Fibroblast of skin of left biceps (primary cell): ENCODE results near the gene TCTN2.

Experiments
- DNase-seq, 2 experiments: peaks; one replicate each; pipeline ENCODE4 v3.0.0-alpha.2; 2013; ENCODE audit warnings: low read depth in 2 of 2

Gene TCTN2

DNA sequence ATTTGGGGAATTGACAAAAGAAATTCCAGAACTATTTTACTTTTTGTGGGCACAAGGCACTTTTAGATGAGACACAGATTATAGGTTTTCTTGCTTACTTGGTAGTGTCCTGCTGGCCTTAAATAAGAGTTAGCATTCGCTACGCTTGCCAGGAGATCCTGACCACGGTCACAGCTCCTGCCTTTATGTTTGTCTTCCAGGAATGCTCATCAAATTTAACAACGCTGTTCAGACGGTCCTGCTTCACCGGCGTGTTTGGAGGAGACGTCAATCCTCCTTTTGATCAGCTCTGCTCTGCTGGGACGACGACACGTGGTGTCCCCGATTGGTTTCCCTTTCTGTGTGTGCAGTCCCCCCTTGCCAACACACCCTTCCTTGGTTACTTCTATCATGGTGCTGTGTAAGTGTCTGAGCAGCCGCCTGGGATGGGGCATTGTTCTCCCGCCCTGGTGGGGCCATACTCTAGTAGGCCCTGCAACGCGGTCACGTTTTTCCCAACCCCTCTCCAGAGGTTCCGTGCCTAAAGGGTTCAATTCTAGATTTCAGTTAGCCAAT lies 15.8 kb downstream of the TCTN2 start:
- no peak for DNase-seq

DNA sequence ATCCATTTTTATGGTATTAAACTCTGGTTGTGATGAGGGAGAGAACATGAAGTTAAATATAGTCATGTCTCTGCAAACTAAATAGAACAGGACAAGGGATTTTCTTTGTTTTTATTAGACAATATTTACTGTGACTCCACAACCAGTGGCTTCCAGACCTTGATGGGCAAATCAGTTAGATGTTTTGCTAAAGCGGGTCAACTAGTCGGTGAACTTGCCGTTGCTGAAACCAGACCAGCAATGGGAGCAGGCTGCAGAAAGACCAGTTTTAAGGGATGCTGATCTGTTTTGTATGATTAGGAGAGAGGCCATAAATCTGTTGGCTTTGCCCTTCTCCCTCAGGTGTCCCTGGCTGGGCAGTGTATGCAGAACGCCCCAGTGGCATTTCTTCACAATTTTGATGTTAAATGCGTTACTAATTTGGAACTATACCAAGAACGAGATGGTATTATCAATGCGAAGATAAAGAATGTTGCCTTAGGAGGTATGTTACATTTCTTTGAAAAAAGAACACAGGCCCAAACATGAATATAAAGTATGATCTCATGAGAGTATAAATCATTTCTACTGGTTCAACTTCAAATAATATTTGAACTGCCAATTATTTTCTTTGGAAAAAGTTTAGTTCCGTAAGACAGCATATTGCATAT lies 19.4 kb downstream of the TCTN2 start:
- no peak for DNase-seq

DNA sequence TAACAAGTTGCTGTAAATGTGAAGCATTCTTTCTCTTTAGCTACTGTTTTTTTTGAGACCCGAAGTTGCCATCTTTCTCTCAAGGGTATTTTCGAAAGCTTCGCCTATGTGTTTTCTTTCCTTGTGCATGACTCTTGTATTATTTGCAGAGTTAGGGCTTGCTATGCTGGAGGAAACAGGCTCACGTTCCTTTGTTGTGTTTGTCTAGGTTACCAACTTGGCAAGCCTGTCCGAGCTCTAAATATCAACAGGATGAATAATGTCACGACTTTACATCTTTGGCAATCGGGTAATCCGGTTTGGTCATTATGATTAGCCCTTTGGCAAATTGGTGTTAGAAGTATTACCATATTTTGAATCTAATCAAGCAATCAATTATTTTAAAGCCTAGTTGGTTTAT lies 25.3 kb downstream of the TCTN2 start:
- no peak for DNase-seq

DNA sequence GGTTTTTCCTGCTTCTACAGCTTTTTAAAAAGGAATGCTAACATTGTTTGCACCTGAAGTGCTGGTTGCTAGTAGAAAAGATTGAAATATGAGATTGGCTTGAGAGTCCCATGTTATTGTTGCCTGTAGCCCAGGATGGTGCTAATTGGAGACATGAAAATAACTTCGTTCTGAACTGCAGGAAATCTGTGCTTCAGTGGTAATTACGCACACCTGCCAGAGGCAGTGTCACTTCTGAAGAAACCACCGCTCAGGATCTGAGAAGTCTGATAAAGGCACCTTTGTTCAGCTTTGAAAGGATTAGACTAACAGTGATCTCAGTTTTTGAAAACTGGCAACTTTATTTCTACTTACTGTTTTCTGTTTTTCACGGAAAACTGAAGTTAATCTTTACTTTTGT lies 25.7 kb downstream of the TCTN2 start:
- DNase-seq, result no peak

DNA sequence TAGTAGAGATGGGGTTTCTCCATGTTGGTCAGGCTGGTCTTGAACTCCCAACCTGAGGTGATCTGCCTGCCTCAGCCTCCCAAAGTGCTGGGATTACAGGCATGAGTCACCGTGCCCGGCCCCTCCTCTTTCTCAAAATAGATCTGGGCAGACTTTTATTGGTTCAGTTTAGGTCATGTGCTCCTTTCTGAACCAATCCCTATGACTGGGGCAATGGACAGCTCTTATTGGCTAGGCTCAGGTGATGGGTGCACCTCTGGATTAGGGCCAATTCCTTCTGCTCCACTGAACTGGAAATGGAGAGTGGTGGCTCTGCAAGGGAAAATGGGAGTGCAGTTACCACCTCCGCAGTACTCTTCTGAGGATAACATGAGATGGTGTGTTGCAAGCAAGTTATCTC lies 35.0 kb downstream of the TCTN2 start:
- no peak for DNase-seq

DNA sequence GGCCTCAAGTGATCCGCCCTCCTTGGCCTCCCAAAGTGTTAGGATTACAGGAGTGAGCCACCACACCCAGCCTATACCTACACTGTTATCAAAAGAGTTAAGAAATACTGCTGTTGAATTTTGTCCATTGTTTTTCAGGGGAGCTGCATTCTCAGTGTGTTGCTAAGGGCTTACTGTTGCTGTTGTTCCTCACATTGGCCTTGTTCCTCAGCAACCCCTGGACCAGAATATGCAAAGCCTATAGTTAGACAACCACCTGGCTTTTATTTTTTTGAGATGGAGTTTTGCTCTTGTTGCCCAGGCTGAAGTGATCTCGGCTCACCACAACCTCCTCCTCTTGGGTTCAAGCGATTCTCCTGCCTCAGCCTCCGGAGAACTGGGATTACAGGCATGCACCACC lies 36.6 kb downstream of the TCTN2 start:
- no peak for DNase-seq

DNA sequence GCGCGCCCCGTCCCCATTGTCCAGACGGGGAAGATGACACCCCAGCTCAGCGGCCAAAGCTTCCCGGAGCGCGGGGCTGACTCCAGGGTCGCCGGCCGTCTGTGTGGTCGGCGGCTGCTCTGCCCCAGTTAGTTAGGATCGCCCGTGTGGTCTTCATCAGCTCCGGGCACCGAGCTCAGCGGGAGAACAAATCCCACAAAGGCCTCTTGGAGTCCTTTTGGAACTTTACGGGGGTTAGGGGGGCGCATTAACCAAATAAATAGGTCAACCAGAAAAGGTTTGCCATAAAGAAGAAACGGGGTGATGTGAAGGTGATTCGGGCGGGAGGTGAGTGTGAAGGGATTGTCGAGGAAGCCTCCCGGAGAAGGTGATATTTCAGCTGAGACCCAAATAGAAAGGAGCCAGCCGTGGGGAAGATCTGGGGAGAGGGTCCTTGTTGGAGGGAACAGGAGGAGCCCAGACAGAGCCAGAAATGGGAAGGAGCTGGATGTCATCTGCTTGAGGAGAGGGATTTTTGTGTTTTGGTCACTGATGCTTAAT lies 41.9 kb downstream of the TCTN2 start:
- DNase-seq, result no peak

DNA sequence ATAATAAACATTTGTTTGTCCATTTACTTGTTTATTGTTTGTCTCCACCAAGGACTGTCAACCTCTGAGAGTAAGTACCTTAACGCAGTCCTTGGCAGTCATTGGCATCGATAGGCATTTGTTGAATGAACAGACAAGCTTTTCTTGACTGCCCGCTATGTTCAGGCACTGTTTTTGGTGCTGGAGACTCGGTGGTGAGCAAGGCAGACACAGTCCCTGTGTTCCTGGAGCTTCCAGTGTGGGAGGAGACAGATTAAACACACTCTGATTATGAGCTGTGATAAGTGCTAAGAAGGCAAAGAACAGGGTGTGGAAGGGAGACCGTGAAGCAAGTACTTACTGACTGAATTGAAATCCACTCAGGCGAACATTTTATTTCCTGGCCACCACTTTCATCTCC lies 42.5 kb downstream of the TCTN2 start:
- no peak for DNase-seq

DNA sequence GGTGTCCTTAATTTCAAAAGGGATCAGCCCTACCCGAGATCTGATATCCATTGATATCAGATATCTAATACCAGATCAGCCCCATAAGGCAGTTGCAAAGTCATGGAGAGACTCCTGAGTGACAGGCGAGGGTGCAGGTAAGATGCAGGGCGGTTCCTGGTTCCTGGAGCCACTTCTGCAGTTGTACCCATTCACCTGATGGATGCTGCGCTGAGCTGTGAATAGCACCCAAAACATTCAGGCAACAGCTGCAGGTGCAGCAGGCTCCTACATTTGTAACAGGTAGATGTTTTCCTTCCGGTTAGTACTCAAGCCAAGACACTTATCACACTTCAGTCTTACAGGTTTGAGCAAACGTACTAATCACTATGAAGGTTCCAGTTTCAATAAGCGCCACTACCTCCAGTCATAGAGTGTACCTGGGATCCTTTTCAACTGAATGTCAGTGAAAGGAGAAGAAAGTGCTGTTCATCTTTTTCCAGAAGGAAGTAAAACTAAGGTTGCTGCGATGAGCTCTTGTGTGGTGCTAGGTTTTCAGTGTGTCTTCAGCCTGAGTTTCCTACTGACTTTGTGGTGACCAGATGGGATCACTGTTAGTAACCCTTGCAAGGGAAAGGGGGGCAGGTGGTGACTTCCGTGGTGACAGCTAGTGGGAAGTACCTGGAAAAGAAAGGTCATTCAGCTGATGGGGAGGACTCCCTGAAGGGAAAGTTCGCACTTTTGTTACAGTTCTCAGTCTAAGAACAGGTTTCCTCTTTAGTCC lies 43.1 kb downstream of the TCTN2 start:
- DNase-seq, result no peak

DNA sequence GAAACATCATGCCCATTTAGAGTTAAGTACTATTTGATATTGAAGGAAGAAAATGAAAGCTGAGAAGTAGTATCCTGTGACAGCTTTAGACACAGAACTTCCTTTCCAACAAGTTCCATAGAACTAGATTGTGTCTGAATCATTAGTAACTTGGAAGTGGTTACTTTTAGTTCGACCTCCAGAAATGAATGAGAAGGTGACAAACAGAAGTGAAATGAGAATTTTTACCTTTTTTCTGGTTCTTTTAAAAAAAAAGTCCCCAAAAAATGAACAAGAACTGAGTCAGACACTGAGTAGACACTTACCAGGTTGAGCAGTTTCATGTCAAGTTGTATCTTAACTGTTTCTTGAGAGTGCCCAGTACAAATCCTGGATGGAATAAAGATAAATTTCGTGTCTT lies 44.3 kb downstream of the TCTN2 start:
- no peak for DNase-seq

DNA sequence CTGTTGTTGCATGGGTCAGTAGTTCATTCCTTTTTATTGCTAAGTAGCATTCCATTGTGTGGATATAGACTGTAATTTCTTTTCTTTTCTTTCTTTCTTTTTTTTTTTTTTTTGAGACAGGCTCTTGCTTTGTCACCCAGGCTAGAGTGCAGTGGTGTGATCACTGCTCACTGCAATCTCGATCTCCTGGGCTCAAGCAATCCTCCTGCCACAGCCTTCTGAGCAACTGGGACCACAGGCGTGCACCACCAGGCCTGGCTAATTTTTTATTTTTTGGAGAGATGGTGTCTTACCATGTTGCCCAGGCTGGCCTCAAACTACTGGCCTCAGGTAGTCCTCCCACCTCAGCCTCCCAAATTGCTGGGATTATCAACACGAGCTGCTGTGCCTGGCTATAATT lies 46.4 kb downstream of the TCTN2 start:
- DNase-seq, result no peak

DNA sequence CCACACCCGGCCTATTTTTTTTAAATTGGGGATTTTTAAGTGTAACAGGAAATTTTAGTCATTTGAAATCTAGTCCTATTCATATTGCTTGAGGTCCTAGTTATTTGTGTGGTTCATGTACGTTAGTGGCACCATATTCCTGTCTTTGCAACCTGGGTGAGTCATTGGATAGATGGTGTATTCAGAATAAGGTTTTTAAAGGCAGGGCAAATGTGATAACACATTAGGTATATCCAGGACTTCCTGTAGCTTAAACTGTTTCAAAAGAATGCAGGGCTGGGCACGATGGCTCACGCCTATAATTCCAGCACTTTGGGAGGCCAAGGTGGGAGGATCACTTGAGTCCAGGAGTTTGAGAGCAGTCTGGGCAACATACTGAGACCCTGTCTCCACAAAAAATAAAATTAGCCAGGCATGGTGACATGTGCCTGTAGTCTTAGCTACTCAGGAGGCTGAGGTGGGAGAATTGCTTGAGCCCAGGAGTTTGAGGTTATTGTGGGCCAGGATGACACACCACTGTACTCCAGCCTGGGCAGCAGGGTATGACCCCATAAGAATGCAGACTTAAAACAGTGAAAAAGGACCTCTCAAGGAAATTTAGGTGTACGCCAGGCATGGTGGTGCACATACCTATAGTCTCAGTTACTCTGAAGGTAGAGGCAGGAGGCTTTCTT lies 49.4 kb downstream of the TCTN2 start:
- DNase-seq, result no peak

DNA sequence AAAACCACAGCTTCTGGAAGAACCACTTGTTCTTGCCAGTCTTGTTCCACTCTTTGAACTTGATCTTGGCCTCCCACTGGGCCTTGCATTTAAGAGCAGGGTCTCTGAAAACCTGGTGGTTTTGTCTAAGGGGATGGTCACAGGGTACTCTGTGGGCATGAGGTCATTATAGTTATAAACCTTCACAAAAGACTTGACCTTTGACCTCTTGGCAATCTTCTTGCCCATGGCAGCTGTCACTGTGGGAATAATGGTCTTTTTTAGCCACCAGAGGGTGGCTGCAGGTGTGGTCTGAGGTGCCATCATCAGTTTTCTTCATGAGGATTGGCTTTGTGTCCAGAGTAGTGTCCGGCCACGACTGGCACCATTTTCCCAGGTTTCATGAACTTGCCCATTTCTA lies 50.3 kb downstream of the TCTN2 start:
- no peak for DNase-seq

DNA sequence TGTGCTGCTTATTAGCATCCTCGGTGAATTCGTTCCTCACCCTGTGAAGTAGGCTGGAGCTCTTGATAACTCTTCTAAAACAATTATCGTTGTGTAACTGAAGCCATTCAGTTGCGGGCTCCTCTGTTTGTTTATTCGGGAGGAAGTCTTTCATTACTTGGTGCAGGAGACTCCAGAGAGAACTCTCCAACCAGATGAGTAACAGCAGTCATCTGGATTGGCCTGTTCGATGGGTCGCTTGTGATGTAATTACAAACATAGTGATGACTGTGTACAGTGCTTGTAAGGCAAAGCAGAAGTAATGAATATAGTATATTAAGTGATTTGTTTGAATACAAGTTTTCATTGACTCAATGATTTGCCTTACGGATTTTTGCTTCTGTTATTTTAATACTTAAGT lies 52.1 kb downstream of the TCTN2 start:
- DNase-seq, result no peak

DNA sequence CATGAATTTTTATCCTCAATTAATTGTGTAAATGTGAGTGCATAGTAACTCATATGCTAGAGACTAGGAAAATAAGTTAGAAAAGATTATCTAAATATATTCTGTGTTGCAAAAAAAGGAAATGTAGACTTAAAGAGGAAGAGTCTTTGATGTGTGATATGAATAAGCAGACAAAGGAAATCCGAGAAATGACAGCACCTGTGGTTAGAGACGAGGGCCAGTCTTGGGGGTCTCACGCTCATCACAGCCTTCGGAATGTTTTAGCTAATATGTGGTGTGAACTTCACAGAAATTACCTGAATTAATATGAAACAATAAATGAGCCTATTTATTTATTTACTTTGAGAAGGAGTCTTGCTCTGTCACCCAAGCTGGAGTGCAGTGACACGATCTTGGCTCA lies 52.9 kb downstream of the TCTN2 start:
- no peak for DNase-seq

DNA sequence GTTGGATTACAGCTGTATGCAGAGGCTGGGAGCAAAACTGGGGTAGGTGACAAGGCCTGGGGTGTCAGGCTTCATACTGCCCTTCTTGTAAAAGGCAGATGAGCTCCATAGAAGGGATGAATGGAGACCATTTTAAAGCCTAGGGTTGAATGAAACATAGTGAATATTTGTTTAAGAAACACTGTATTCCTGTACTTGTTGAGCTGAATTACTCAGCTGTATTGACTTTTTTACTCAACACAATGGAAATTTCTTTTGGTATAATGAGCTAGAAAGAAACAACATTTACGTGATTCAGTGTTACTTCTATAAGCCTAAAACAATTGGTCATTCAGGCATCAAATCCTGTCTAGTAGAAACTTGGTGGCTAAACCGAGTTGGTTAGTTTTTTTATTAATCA lies 55.3 kb downstream of the TCTN2 start:
- no peak for DNase-seq

DNA sequence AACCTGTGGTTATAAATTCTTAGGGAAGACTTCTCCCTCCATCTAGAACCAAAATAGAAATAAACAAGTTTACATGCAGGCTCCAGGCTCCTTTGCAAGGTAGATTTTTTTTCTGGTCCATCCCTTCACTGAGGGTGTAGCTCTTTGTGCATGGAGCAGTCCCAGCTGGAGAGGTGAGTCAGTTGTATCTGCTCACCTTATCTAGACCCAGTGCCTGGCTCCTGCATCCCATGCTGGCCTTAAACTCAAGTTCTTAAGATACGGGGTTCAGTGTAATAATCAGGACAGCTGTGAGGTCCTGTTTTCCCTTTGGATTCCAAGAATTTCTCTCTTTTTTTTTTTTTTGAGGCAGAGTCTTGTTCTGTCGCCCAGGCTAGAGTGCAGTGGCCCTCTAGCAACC lies 56.0 kb downstream of the TCTN2 start:
- no peak for DNase-seq

DNA sequence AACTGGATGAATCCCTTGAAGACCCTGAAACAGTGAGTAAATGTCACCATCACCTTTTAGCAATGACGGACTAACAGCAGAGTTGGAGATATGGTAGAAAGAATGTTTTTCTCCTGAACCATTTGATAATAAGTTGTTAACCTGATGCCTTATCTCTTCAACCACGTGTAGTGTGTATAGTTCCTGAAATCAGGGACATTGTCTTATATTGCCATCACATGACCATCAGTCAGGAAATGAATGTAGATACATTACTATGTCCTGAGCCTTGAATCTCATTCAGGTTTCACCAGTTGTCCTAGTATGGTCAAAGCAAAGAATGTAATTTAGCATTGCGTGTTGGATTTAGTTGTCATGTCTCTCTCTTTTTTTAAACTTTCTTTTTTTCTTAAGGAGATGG lies 57.0 kb downstream of the TCTN2 start:
- DNase-seq, result no peak

DNA sequence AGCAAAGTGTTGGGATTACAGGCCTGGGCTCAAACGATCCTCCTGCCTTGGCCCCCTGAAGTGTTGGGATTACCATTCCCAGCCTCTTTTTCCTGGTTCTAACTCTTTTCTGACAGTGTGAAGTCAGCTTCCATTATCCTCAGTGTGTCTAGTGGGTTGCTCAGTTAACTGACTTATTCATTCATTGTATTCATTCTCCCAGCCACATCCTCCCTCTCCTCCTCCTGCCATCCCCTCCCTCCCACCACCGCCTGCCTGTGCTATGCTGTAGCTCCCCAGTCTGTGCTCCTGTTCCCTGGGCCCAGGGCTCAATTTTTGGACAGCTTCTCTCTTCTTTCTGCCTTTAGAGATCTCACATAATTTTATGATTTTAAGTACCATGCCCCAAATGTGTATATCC lies 60.7 kb downstream of the TCTN2 start:
- no peak for DNase-seq

DNA sequence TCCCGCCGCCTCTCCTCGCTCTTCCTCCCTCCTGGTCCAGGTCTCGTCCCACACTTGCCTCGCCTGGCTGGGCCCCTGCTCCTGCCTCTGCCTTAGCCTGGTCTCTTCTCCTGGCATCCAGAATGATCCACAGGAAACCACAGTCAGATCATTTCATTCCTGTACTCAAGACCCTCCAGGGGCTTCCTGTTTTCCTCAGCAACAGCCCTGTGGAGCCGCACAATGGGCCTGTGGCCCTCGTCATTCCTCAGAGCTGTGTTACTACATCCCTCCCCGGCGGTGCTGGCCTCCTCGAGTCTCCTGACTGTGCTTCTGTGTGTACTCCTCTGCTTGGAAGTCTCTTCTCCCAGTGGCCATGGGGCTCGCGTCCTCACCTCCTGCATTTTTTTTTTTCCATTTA lies 61.3 kb downstream of the TCTN2 start:
- DNase-seq, result no peak

DNA sequence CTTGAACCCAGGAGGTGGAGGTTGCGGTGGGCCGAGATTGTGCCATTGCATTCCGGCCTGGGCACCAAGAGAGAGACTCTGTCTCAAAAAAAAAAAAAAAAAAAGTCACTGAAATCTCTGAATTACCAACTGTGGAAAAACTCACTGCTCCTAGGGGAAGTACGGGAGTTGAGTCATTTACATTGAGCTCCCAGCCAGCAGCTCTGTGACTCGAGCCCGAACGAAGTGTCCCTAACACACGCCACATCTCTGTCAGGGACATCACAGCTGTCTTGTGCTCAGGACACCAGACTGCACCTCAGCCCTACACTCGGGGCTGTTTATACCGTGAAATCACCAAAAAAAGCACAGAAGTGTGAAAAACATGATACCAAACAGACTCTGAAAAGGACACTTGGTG lies 62.3 kb downstream of the TCTN2 start:
- no peak for DNase-seq

DNA sequence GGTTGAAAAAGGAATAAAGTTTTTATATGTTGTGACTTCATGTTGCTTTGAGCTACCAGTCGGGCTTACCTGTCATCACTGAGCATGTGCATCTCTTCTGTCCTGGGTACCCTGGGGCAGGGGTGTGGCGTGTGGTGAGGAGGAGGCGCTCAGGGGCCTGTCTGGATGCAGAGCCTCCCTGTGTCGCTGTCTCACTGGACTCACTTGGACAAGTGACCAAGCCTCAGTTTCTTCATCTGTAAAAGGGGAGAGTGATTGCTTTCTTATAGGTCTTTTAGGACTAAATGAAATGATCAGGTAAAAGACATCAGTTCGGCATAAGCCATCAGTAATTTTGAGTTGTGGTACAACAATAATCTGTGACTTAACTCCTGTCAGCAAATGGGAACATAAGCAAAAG lies 63.4 kb downstream of the TCTN2 start:
- DNase-seq, result no peak
